ENCODE data around the gene C10orf105. TPM values are rescaled to one million over a fixed set of nuclear protein-coding genes. Genes with fewer than 3 reads are reported as not detected.

C10orf105 gene
- polyA plus RNA-seq, 2 donors, result 0.02 to 0.04 TPM

GRCh38 chr10:71739358-71739900, 19.9 kb upstream of the C10orf105 start:
- Histone ChIP-seq H3K27ac (ENCODE audit: low read depth in 2 of 2, low read length in 1 of 2) (peak overlapping the region in 1 of 2 donors; percentile 43), H3K36me3 (ENCODE audit: control insufficient read depth in 2 of 2, insufficient read depth in 2 of 2, low read length in 1 of 2) (no peaks in the 10 kb centered on the region), H3K4me3 (ENCODE audit: low read depth in 1 of 2, low read length in 2 of 2) (no peak overlapping the region), H3K27me3 (ENCODE audit: control insufficient read depth in 1 of 2, insufficient read depth in 2 of 2, low read length in 2 of 2) (no peaks in the 10 kb centered on the region), H3K4me1 (ENCODE audit: control insufficient read depth in 2 of 2, insufficient read depth in 2 of 2, low read length in 1 of 2) (peaks cover 11 to 60% of the 10 kb centered on the region in 2 donors), H3K9me3 (ENCODE audit: control insufficient read depth in 2 of 2, insufficient read depth in 1 of 2, low read depth in 1 of 2, low read length in 1 of 2) (no peaks in the 10 kb centered on the region)
- WGBS, 2 donors, result 93 to 94% methylated on average over 8 of the region's 8 CpGs

GRCh38 chr10:71737834-71738197, 18.2 kb upstream of the C10orf105 start:
- peaks cover 11 to 61% of the 10 kb centered on the region in 2 donors for H3K4me1 ChIP-seq (ENCODE audit: control insufficient read depth in 2 of 2, insufficient read depth in 2 of 2, low read length in 1 of 2)
- H3K36me3 ChIP-seq (ENCODE audit: control insufficient read depth in 2 of 2, insufficient read depth in 2 of 2, low read length in 1 of 2), result no peaks in the 10 kb centered on the region
- WGBS, 2 donors, result 59 to 61% methylated on average over 3 of the region's 3 CpGs
- H3K27me3 ChIP-seq (ENCODE audit: control insufficient read depth in 1 of 2, insufficient read depth in 2 of 2, low read length in 2 of 2), result no peaks in the 10 kb centered on the region
- H3K27ac ChIP-seq (ENCODE audit: low read depth in 2 of 2, low read length in 1 of 2), result peak overlapping the region; percentile 85 to 86
- H3K9me3 ChIP-seq (ENCODE audit: control insufficient read depth in 2 of 2, insufficient read depth in 1 of 2, low read depth in 1 of 2, low read length in 1 of 2), result no peaks in the 10 kb centered on the region
- no peak overlapping the region for H3K4me3 ChIP-seq (ENCODE audit: low read depth in 1 of 2, low read length in 2 of 2)

GRCh38 chr10:71737001-71737833, 17.6 kb upstream of the C10orf105 start:
- H3K4me1 ChIP-seq (ENCODE audit: control insufficient read depth in 2 of 2, insufficient read depth in 2 of 2, low read length in 1 of 2), result peaks cover 11 to 59% of the 10 kb centered on the region in 2 donors
- H3K36me3 ChIP-seq (ENCODE audit: control insufficient read depth in 2 of 2, insufficient read depth in 2 of 2, low read length in 1 of 2), result no peaks in the 10 kb centered on the region
- 60 to 61% methylated on average over 12 of the region's 12 CpGs for WGBS, 2 donors
- H3K27ac ChIP-seq (ENCODE audit: low read depth in 2 of 2, low read length in 1 of 2), result peak overlapping the region; percentile 85 to 86
- H3K27me3 ChIP-seq (ENCODE audit: control insufficient read depth in 1 of 2, insufficient read depth in 2 of 2, low read length in 2 of 2), result no peaks in the 10 kb centered on the region
- H3K4me3 ChIP-seq (ENCODE audit: low read depth in 1 of 2, low read length in 2 of 2), result no peak overlapping the region
- no peaks in the 10 kb centered on the region for H3K9me3 ChIP-seq (ENCODE audit: control insufficient read depth in 2 of 2, insufficient read depth in 1 of 2, low read depth in 1 of 2, low read length in 1 of 2)

GRCh38 chr10:71736570-71736952, 17.0 kb upstream of the C10orf105 start:
- H3K4me1 ChIP-seq (ENCODE audit: control insufficient read depth in 2 of 2, insufficient read depth in 2 of 2, low read length in 1 of 2), result peaks cover 11 to 57% of the 10 kb centered on the region in 2 donors
- no peaks in the 10 kb centered on the region for H3K9me3 ChIP-seq (ENCODE audit: control insufficient read depth in 2 of 2, insufficient read depth in 1 of 2, low read depth in 1 of 2, low read length in 1 of 2)
- no peaks in the 10 kb centered on the region for H3K27me3 ChIP-seq (ENCODE audit: control insufficient read depth in 1 of 2, insufficient read depth in 2 of 2, low read length in 2 of 2)
- H3K4me3 ChIP-seq (ENCODE audit: low read depth in 1 of 2, low read length in 2 of 2), result no peak overlapping the region
- H3K27ac ChIP-seq (ENCODE audit: low read depth in 2 of 2, low read length in 1 of 2), result peak overlapping the region; percentile 85 to 86
- no peaks in the 10 kb centered on the region for H3K36me3 ChIP-seq (ENCODE audit: control insufficient read depth in 2 of 2, insufficient read depth in 2 of 2, low read length in 1 of 2)
- WGBS, 2 donors, result 75 to 77% methylated on average over 2 of the region's 2 CpGs

- WGBS, 2 donors, result 80 to 87% methylated on average over 16 of the region's 16 CpGs
- Histone ChIP-seq H3K4me3 (ENCODE audit: low read depth in 1 of 2, low read length in 2 of 2) (no peak overlapping the region), H3K9me3 (ENCODE audit: control insufficient read depth in 2 of 2, insufficient read depth in 1 of 2, low read depth in 1 of 2, low read length in 1 of 2) (no peaks in the 10 kb centered on the region), H3K27me3 (ENCODE audit: control insufficient read depth in 1 of 2, insufficient read depth in 2 of 2, low read length in 2 of 2) (no peaks in the 10 kb centered on the region), H3K36me3 (ENCODE audit: control insufficient read depth in 2 of 2, insufficient read depth in 2 of 2, low read length in 1 of 2) (no peaks in the 10 kb centered on the region), H3K27ac (ENCODE audit: low read depth in 2 of 2, low read length in 1 of 2) (peak overlapping the region; percentile 85 to 86), H3K4me1 (ENCODE audit: control insufficient read depth in 2 of 2, insufficient read depth in 2 of 2, low read length in 1 of 2) (peaks cover 11 to 55% of the 10 kb centered on the region in 2 donors)
Observed at GRCh38 chr10:71735709-71736569, 16.4 kb upstream of the C10orf105 start.

- no peaks in the 10 kb centered on the region for H3K27me3 ChIP-seq (ENCODE audit: control insufficient read depth in 1 of 2, insufficient read depth in 2 of 2, low read length in 2 of 2)
- H3K4me3 ChIP-seq (ENCODE audit: low read depth in 1 of 2, low read length in 2 of 2), result no peak overlapping the region
- no peaks in the 10 kb centered on the region for H3K36me3 ChIP-seq (ENCODE audit: control insufficient read depth in 2 of 2, insufficient read depth in 2 of 2, low read length in 1 of 2)
- H3K4me1 ChIP-seq (ENCODE audit: control insufficient read depth in 2 of 2, insufficient read depth in 2 of 2, low read length in 1 of 2), result peaks cover 6 to 50% of the 10 kb centered on the region in 2 donors
- H3K27ac ChIP-seq (ENCODE audit: low read depth in 2 of 2, low read length in 1 of 2), result no peak overlapping the region
- no peaks in the 10 kb centered on the region for H3K9me3 ChIP-seq (ENCODE audit: control insufficient read depth in 2 of 2, insufficient read depth in 1 of 2, low read depth in 1 of 2, low read length in 1 of 2)
- 85 to 86% methylated on average over 5 of the region's 5 CpGs for WGBS, 2 donors
Observed at GRCh38 chr10:71734797-71735196, 15.2 kb upstream of the C10orf105 start.

GRCh38 chr10:71731791-71732190, 12.2 kb upstream of the C10orf105 start:
- 87 to 94% methylated on average over 12 of the region's 12 CpGs for WGBS, 2 donors
- no peaks in the 10 kb centered on the region for H3K27me3 ChIP-seq (ENCODE audit: control insufficient read depth in 1 of 2, insufficient read depth in 2 of 2, low read length in 2 of 2)
- no peaks in the 10 kb centered on the region for H3K9me3 ChIP-seq (ENCODE audit: control insufficient read depth in 2 of 2, insufficient read depth in 1 of 2, low read depth in 1 of 2, low read length in 1 of 2)

GRCh38 chr10:71729161-71729636, 9.6 kb upstream of the C10orf105 start:
- WGBS, 2 donors, result 33 to 42% methylated on average over 10 of the region's 10 CpGs
- no peak overlapping the region for H3K4me3 ChIP-seq (ENCODE audit: low read depth in 1 of 2, low read length in 2 of 2)
- no peaks in the 10 kb centered on the region for H3K9me3 ChIP-seq (ENCODE audit: control insufficient read depth in 2 of 2, insufficient read depth in 1 of 2, low read depth in 1 of 2, low read length in 1 of 2)
- peaks cover 5 to 24% of the 10 kb centered on the region in 2 donors for H3K4me1 ChIP-seq (ENCODE audit: control insufficient read depth in 2 of 2, insufficient read depth in 2 of 2, low read length in 1 of 2)
- H3K27me3 ChIP-seq (ENCODE audit: control insufficient read depth in 1 of 2, insufficient read depth in 2 of 2, low read length in 2 of 2), result no peaks in the 10 kb centered on the region
- H3K27ac ChIP-seq (ENCODE audit: low read depth in 2 of 2, low read length in 1 of 2), result peak overlapping the region; percentile 90 to 94
- H3K36me3 ChIP-seq (ENCODE audit: control insufficient read depth in 2 of 2, insufficient read depth in 2 of 2, low read length in 1 of 2), result no peaks in the 10 kb centered on the region

More at GRCh38 chr10:71731791-71732190, 12.2 kb upstream of the C10orf105 start:
- Histone ChIP-seq H3K36me3 (ENCODE audit: control insufficient read depth in 2 of 2, insufficient read depth in 2 of 2, low read length in 1 of 2) (no peaks in the 10 kb centered on the region), H3K27ac (ENCODE audit: low read depth in 2 of 2, low read length in 1 of 2) (no peak overlapping the region), H3K4me3 (ENCODE audit: low read depth in 1 of 2, low read length in 2 of 2) (no peak overlapping the region), H3K4me1 (ENCODE audit: control insufficient read depth in 2 of 2, insufficient read depth in 2 of 2, low read length in 1 of 2) (peaks cover 5 to 45% of the 10 kb centered on the region in 2 donors)

Measured in esophagus (tissue), 2 donors.